ENCODE data around the gene ZNF148.

GRCh38 chr3:125239266-125239665 lies 135.9 kb downstream of the ZNF148 start:
- TF ChIP-seq, protein P1, sequence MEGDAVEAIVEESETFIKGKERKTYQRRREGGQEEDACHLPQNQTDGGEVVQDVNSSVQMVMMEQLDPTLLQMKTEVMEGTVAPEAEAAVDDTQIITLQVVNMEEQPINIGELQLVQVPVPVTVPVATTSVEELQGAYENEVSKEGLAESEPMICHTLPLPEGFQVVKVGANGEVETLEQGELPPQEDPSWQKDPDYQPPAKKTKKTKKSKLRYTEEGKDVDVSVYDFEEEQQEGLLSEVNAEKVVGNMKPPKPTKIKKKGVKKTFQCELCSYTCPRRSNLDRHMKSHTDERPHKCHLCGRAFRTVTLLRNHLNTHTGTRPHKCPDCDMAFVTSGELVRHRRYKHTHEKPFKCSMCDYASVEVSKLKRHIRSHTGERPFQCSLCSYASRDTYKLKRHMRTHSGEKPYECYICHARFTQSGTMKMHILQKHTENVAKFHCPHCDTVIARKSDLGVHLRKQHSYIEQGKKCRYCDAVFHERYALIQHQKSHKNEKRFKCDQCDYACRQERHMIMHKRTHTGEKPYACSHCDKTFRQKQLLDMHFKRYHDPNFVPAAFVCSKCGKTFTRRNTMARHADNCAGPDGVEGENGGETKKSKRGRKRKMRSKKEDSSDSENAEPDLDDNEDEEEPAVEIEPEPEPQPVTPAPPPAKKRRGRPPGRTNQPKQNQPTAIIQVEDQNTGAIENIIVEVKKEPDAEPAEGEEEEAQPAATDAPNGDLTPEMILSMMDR (IDR thresholded peaks at IDR 0.05) = no peak
- no peak for TF ChIP-seq POLR2A (IDR thresholded peaks at IDR 0.05)
